Astrocyte (in vitro differentiated cells and primary cell): ENCODE data around the gene AK5. TPM values are rescaled to one million over a fixed set of nuclear protein-coding genes. Genes with fewer than 3 reads are reported as not detected.

Source experiments
- DNase-seq: peaks from one replicate; pipeline ENCODE4 v3.0.0-alpha.2; 2010; ENCODE audit warnings: low read depth
- FAIRE-seq: peaks from 2 replicates; lab custom pipeline; 2011; peaks lifted over from hg19 to GRCh38; lab: Jason Lieb, UNC
- H2AFZ ChIP-seq: 2 replicates; pipeline ENCODE4 v1.6.0; 2012; ENCODE audit warnings: low read depth, low read length, inconsistent platforms
- H3K27ac ChIP-seq: 2 replicates; pipeline ENCODE4 v1.5.1; 2011; ENCODE audit warnings: low read depth, low read length, inconsistent platforms
- H3K27me3 ChIP-seq: 2 replicates; pipeline ENCODE4 v1.6.0; 2011; ENCODE audit warnings: low read length, inconsistent platforms; ENCODE audit not compliant: insufficient read depth
- H3K36me3 ChIP-seq: 2 replicates; pipeline ENCODE4 v1.5.1; 2011; ENCODE audit warnings: low read length, inconsistent platforms; ENCODE audit not compliant: insufficient read depth
- H3K4me1 ChIP-seq: 2 replicates; pipeline ENCODE4 v1.5.1; 2011; ENCODE audit warnings: low read length, inconsistent platforms; ENCODE audit not compliant: insufficient read depth
- H3K4me2 ChIP-seq: 2 replicates; pipeline ENCODE4 v1.6.0; 2012; ENCODE audit warnings: low read length, inconsistent platforms
- H3K4me3 ChIP-seq: 2 replicates; pipeline ENCODE4 v1.5.1; 2011; ENCODE audit warnings: low read depth, mild to moderate bottlenecking, low read length, inconsistent platforms; ENCODE audit not compliant: insufficient read depth
- H3K79me2 ChIP-seq: 2 replicates; pipeline ENCODE4 v1.6.0; 2012; ENCODE audit warnings: mild to moderate bottlenecking, low read length, inconsistent platforms; ENCODE audit not compliant: insufficient read depth
- H3K9ac ChIP-seq: 2 replicates; pipeline ENCODE4 v1.6.0; 2012; ENCODE audit warnings: mild to moderate bottlenecking, low read length, inconsistent platforms
- H3K9me3 ChIP-seq: 2 replicates; pipeline ENCODE4 v1.5.1; 2012; ENCODE audit warnings: low read depth, mild to moderate bottlenecking, low read length, inconsistent platforms; ENCODE audit not compliant: insufficient read depth
- H4K20me1 ChIP-seq: 2 replicates; pipeline ENCODE4 v1.6.0; 2012; ENCODE audit warnings: low read length, inconsistent platforms; ENCODE audit not compliant: insufficient read depth
- H3K27ac Mint-ChIP-seq: one replicate; pipeline ENCODE4 v1.8.0; 2021; ENCODE audit warnings: mild to moderate bottlenecking, mixed read lengths; ENCODE audit not compliant: unreplicated experiment
- H3K27me3 Mint-ChIP-seq: one replicate; pipeline ENCODE4 v1.8.0; 2021; ENCODE audit warnings: low read depth, mixed read lengths; ENCODE audit not compliant: unreplicated experiment
- H3K36me3 Mint-ChIP-seq: one replicate; pipeline ENCODE4 v1.8.0; 2021; ENCODE audit warnings: low read depth, mixed read lengths; ENCODE audit not compliant: unreplicated experiment
- H3K4me1 Mint-ChIP-seq: one replicate; pipeline ENCODE4 v1.8.0; 2021; ENCODE audit warnings: low read depth, mixed read lengths; ENCODE audit not compliant: unreplicated experiment
- H3K4me3 Mint-ChIP-seq: one replicate; pipeline ENCODE4 v1.8.0; 2021; ENCODE audit warnings: mild to moderate bottlenecking, moderate library complexity, mixed read lengths; ENCODE audit not compliant: unreplicated experiment
- H3K9me3 Mint-ChIP-seq: one replicate; pipeline ENCODE4 v1.8.0; 2021; ENCODE audit warnings: mild to moderate bottlenecking, mixed read lengths; ENCODE audit not compliant: unreplicated experiment
- CTCF ChIP-seq: IDR thresholded peaks from 2 replicates; pipeline ENCODE4 v1.5.1; 2011; ENCODE audit warnings: low read depth, mild to moderate bottlenecking, inconsistent platforms, low read length, moderate library complexity; ENCODE audit not compliant: insufficient read depth
- EZH2 ChIP-seq: IDR thresholded peaks from 2 replicates; pipeline ENCODE4 v1.6.1; 2012; ENCODE audit warnings: mild to moderate bottlenecking, low read length, inconsistent platforms; ENCODE audit not compliant: insufficient read depth
- total RNA-seq: library from RNA; stranded (reverse); gene quantifications from 2 replicates; pipeline ENCODE4 v1.2.1, GENCODE V29; 2021

AK5 gene
- total RNA-seq, 1 donor from 2014 or later: 4.4 TPM

GRCh38 chr1:77558591-77559164 is 276.9 kb downstream of the AK5 start:
- H3K9me3 ChIP-seq: no peaks in the 10 kb centered on the region
- Mint-ChIP-seq H3K27ac (no peak overlapping the region), H3K27me3 (no peaks in the 10 kb centered on the region), H3K36me3 (peaks cover 4% of the 10 kb centered on the region), H3K4me3 (no peak overlapping the region), H3K4me1 (peaks cover 10% of the 10 kb centered on the region), H3K9me3 (no peaks in the 10 kb centered on the region)
- DNase-seq (no peak), FAIRE-seq (no peak)
- H4K20me1 ChIP-seq: no peaks in the 10 kb centered on the region
- H3K27ac ChIP-seq: no peak overlapping the region
- TF ChIP-seq EZH2 (no peak), CTCF (no peak)
- H3K27me3 ChIP-seq: no peaks in the 10 kb centered on the region
- no peaks in the 10 kb centered on the region for H3K4me1 ChIP-seq
- H3K36me3 ChIP-seq: peaks cover 5% of the 10 kb centered on the region
- H3K9ac ChIP-seq: no peak overlapping the region
- no peaks in the 10 kb centered on the region for H3K79me2 ChIP-seq
- no peak overlapping the region for H2AFZ ChIP-seq
- H3K4me2 ChIP-seq: no peak overlapping the region
- H3K4me3 ChIP-seq: no peak overlapping the region

GRCh38 chr1:77560741-77561140 is 278.9 kb downstream of the AK5 start:
- Mint-ChIP-seq H3K36me3 (peaks cover 2% of the 10 kb centered on the region), H3K4me3 (no peak overlapping the region), H3K4me1 (peaks cover 10% of the 10 kb centered on the region), H3K27me3 (no peaks in the 10 kb centered on the region), H3K27ac (no peak overlapping the region), H3K9me3 (no peaks in the 10 kb centered on the region)
- no peaks in the 10 kb centered on the region for H4K20me1 ChIP-seq
- no peak overlapping the region for H3K9ac ChIP-seq
- no peaks in the 10 kb centered on the region for H3K27me3 ChIP-seq
- no peaks in the 10 kb centered on the region for H3K79me2 ChIP-seq
- peaks cover 9% of the 10 kb centered on the region for H3K36me3 ChIP-seq
- H2AFZ ChIP-seq: no peak overlapping the region
- no peak overlapping the region for H3K27ac ChIP-seq
- H3K4me3 ChIP-seq: no peak overlapping the region
- H3K4me1 ChIP-seq: no peaks in the 10 kb centered on the region
- H3K9me3 ChIP-seq: no peaks in the 10 kb centered on the region
- DNase-seq (no peak), FAIRE-seq (no peak)
- no peak overlapping the region for H3K4me2 ChIP-seq
- TF ChIP-seq CTCF (no peak), EZH2 (no peak)

- Mint-ChIP-seq H3K4me3 (no peak overlapping the region), H3K27me3 (no peaks in the 10 kb centered on the region), H3K4me1 (peaks cover 2% of the 10 kb centered on the region), H3K9me3 (no peaks in the 10 kb centered on the region), H3K36me3 (peaks cover 2% of the 10 kb centered on the region), H3K27ac (no peak overlapping the region)
- no peaks in the 10 kb centered on the region for H3K4me1 ChIP-seq
- no peak overlapping the region for H3K27ac ChIP-seq
- peaks cover 25% of the 10 kb centered on the region for H3K36me3 ChIP-seq
- H4K20me1 ChIP-seq: no peaks in the 10 kb centered on the region
- no peak for DNase-seq
- H3K9ac ChIP-seq: no peak overlapping the region
- H2AFZ ChIP-seq: no peak overlapping the region
- no peak for FAIRE-seq
- H3K27me3 ChIP-seq: no peaks in the 10 kb centered on the region
- no peak overlapping the region for H3K4me2 ChIP-seq
- no peak overlapping the region for H3K4me3 ChIP-seq
- no peaks in the 10 kb centered on the region for H3K9me3 ChIP-seq
- TF ChIP-seq EZH2 (no peak), CTCF (no peak)
- no peaks in the 10 kb centered on the region for H3K79me2 ChIP-seq
Measured at GRCh38 chr1:77562596-77563150, 280.9 kb downstream of the AK5 start.
